Endothelial cell of umbilical vein (primary cell): Measurements from ENCODE around the gene ZFYVE26. TPM values are rescaled to one million over a fixed set of nuclear protein-coding genes. Genes with fewer than 3 reads are reported as not detected.

Source experiments
- BruUV-seq: library from RNA; stranded (reverse); fragments of 400-500 nt; replicated peaks from 2 replicates; lab custom pipeline; 2021; lab: Mats Ljungman, UMichigan
- CTCF ChIA-PET: fragments of 300-600, 350-600 bp; sonication (Branson Sonifier 250); formaldehyde crosslinking; loops from one replicate; lab custom pipeline; 2021; ENCODE audit warnings: antibody characterized with exemption, inconsistent platforms; lab: Charles Lee
- POLR2A ChIA-PET: fragments of 300-600, 350-600 bp; sonication (Branson Sonifier 250); formaldehyde crosslinking; loops from one replicate; lab custom pipeline; 2021; ENCODE audit warnings: antibody characterized with exemption, inconsistent platforms; lab: Charles Lee
- DNase-seq: peaks from one replicate; pipeline ENCODE4 v3.0.0-alpha.2; 2011; ENCODE audit warnings: low read depth, low spot score
- FAIRE-seq: peaks from 2 replicates; lab custom pipeline; 2011; peaks lifted over from hg19 to GRCh38; lab: Jason Lieb, UNC
- H2AFZ ChIP-seq: 2 replicates; pipeline ENCODE4 v1.6.0; 2012; ENCODE audit warnings: low read depth, low read length, control low read depth, inconsistent platforms
- H3K27ac ChIP-seq: 2 replicates; pipeline ENCODE4 v1.5.1; 2011; ENCODE audit warnings: low read depth, mild to moderate bottlenecking, control low read depth, low read length, moderate library complexity; ENCODE audit not compliant: insufficient read depth
- H3K27me3 ChIP-seq, 2 experiments: 2 replicates each; pipeline versions ENCODE4 v1.6.0 to v1.6.1; 2011; ENCODE audit warnings: low read length in 2 of 2, mixed read lengths in 1 of 2; ENCODE audit not compliant: control insufficient read depth in 2 of 2, insufficient read depth in 2 of 2
- H3K36me3 ChIP-seq, 2 experiments: 2 replicates in 1 of 2; 3 replicates in 1 of 2; pipeline ENCODE4 v1.5.1; 2011; ENCODE audit warnings: low read length in 2 of 2, mild to moderate bottlenecking in 1 of 2, moderate library complexity in 1 of 2; ENCODE audit not compliant: control insufficient read depth in 2 of 2, insufficient read depth in 2 of 2; ENCODE audit errors: extremely low read depth in 1 of 2
- H3K4me1 ChIP-seq: 3 replicates; pipeline ENCODE4 v1.5.1; 2011; ENCODE audit warnings: mild to moderate bottlenecking, low read length; ENCODE audit not compliant: control insufficient read depth, insufficient read depth; ENCODE audit errors: extremely low read depth
- H3K4me2 ChIP-seq: 2 replicates; pipeline ENCODE4 v1.6.1; 2011; ENCODE audit warnings: low read length, control low read depth, mixed read lengths; ENCODE audit not compliant: insufficient read depth
- H3K4me3 ChIP-seq, 3 experiments: fragments of 200-600 bp in 1 of 3; sonication (generic), shearing (Covaris generic) in 1 of 3; replicated peaks in 1 of 3; 2 replicates each; pipeline ENCODE4 v1.5.1; 2011 to 2016; ENCODE audit warnings: control low read depth in 3 of 3, low read length in 3 of 3, mild to moderate bottlenecking in 2 of 3, inconsistent platforms in 1 of 3, low read depth in 1 of 3, moderate library complexity in 1 of 3; ENCODE audit not compliant: insufficient read depth in 1 of 3
- H3K79me2 ChIP-seq: 2 replicates; pipeline ENCODE4 v1.6.0; 2012; ENCODE audit warnings: low read length, inconsistent platforms; ENCODE audit not compliant: control insufficient read depth, insufficient read depth
- H3K9ac ChIP-seq: replicated peaks from 2 replicates; pipeline ENCODE3; 2011; ENCODE audit warnings: low read length, control low read depth; ENCODE audit not compliant: insufficient read depth; ENCODE audit errors: extremely low read depth
- H3K9me1 ChIP-seq: replicated peaks from 3 replicates; pipeline ENCODE4 v1.6.0; 2011; ENCODE audit warnings: mild to moderate bottlenecking, low read length; ENCODE audit not compliant: control insufficient read depth, insufficient read depth; ENCODE audit errors: extremely low read depth
- H3K9me3 ChIP-seq: replicated peaks from 2 replicates; pipeline ENCODE4 v1.5.1; 2012; ENCODE audit warnings: low read length, inconsistent platforms; ENCODE audit not compliant: control insufficient read depth, insufficient read depth
- H4K20me1 ChIP-seq: replicated peaks from 2 replicates; pipeline ENCODE3; 2011; ENCODE audit warnings: mild to moderate bottlenecking, low read length; ENCODE audit not compliant: control insufficient read depth, insufficient read depth; ENCODE audit errors: extremely low read depth
- EZH2 ChIP-seq: IDR thresholded peaks from 2 replicates; pipeline ENCODE4 v1.6.1; 2012; ENCODE audit warnings: borderline replicate concordance, low read depth, mild to moderate bottlenecking, moderate library complexity, low read length, inconsistent platforms; ENCODE audit not compliant: severe bottlenecking
- FOS ChIP-seq: IDR thresholded peaks from 2 replicates; pipeline ENCODE4 v1.6.1; 2011; ENCODE audit warnings: mild to moderate bottlenecking, low read length, moderate library complexity, borderline replicate concordance; ENCODE audit not compliant: insufficient read depth
- GATA2 ChIP-seq: IDR thresholded peaks from 2 replicates; pipeline ENCODE4 v1.7.0; 2011; ENCODE audit warnings: low read depth, mild to moderate bottlenecking, moderate library complexity, mixed read lengths, low read length; ENCODE audit not compliant: insufficient read length, insufficient read depth
- JUN ChIP-seq: IDR thresholded peaks from 2 replicates; pipeline ENCODE4 v1.6.1; 2011; ENCODE audit warnings: borderline replicate concordance, low read depth; ENCODE audit not compliant: insufficient read length, insufficient read depth
- MYC ChIP-seq: IDR thresholded peaks from one replicate; pipeline ENCODE4 v1.6.1; 2011; ENCODE audit warnings: mild to moderate bottlenecking, low read depth, low read length
- POLR2A ChIP-seq: IDR thresholded peaks from 2 replicates; pipeline ENCODE4 v1.6.1; 2012; ENCODE audit warnings: low read depth, mild to moderate bottlenecking, control low read depth, low read length
- POLR2AphosphoS5 ChIP-seq: IDR thresholded peaks from 2 replicates; pipeline ENCODE4 v1.6.1; 2012; ENCODE audit warnings: low read depth, mild to moderate bottlenecking, control low read depth, low read length, moderate library complexity; ENCODE audit not compliant: insufficient read depth
- dilution Hi-C: fragments of 300-500 bp; cut with MboI; formaldehyde crosslinking; loops from one replicate; pipeline ENCODE4 v1.15.0; 2019; ENCODE audit warnings: low sequenced_read_pairs; ENCODE audit not compliant: extremely low pct_ligation_motif_present
- intact Hi-C: fragments of 100-400 bp; cut with micrococcal nuclease; formaldehyde crosslinking; loops from one replicate; pipeline ENCODE4 v1.10.0; 2022
- polyA plus RNA-seq, 4 experiments: library from polyadenylated mRNA; depleted of rRNA in 3 of 4; stranded (reverse) in 3 of 4; unstranded in 1 of 4; fragments of >200 nt; gene quantifications; 2 replicates each; pipeline versions ENCODE4 v1.2.1 to v1.2.3, GENCODE V29; 2011 to 2012; ENCODE audit warnings: missing spikeins in 1 of 4
- total RNA-seq: library from RNA; stranded (reverse); gene quantifications from 2 replicates; pipeline ENCODE4 v1.2.3, GENCODE V29; 2021
- TF ChIP-seq, protein P1 (sequence below): IDR thresholded peaks from 2 replicates; pipeline ENCODE4 v1.6.1; 2011; ENCODE audit not compliant: insufficient read depth, insufficient read length
- TF ChIP-seq, protein P2 (sequence below), 2 donors: IDR thresholded peaks; 1 replicate in 1 of 2; 2 replicates in 1 of 2; pipeline ENCODE4 v1.5.1; 2011; ENCODE audit warnings: low read length in 2 of 2, mild to moderate bottlenecking in 2 of 2, moderate library complexity in 2 of 2, control low read depth in 1 of 2, inconsistent platforms in 1 of 2, low read depth in 1 of 2; ENCODE audit not compliant: insufficient read depth in 1 of 2; ENCODE audit errors: extremely low read depth in 1 of 2

The ZFYVE26 gene
- total and polyA plus RNA-seq, 2 donors (not counting 3 experiments of a cell fraction or from before 2014, with no cell fraction given), result 15.3 to 26.3 TPM

- no TSS peak for BruUV-seq
- no peaks in the 10 kb centered on the region for H3K36me3 ChIP-seq
- intact Hi-C loops, result no loop called here
- H3K27me3 ChIP-seq, result no peaks in the 10 kb centered on the region
- FAIRE-seq, result no peak
- H3K9me3 ChIP-seq, result peaks cover 2% of the 10 kb centered on the region
- H3K9ac ChIP-seq, result no peak overlapping the region
- H3K27ac ChIP-seq, result no peak overlapping the region
- TF ChIP-seq POLR2AphosphoS5, result no peak
- TF ChIP-seq FOS, result no peak
- no peak for TF ChIP-seq POLR2A
- TF ChIP-seq, protein P1, sequence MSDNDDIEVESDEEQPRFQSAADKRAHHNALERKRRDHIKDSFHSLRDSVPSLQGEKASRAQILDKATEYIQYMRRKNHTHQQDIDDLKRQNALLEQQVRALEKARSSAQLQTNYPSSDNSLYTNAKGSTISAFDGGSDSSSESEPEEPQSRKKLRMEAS, result no peak
- TF ChIP-seq MYC, result no peak
- no peak for TF ChIP-seq GATA2
- TF ChIP-seq, protein P2, sequence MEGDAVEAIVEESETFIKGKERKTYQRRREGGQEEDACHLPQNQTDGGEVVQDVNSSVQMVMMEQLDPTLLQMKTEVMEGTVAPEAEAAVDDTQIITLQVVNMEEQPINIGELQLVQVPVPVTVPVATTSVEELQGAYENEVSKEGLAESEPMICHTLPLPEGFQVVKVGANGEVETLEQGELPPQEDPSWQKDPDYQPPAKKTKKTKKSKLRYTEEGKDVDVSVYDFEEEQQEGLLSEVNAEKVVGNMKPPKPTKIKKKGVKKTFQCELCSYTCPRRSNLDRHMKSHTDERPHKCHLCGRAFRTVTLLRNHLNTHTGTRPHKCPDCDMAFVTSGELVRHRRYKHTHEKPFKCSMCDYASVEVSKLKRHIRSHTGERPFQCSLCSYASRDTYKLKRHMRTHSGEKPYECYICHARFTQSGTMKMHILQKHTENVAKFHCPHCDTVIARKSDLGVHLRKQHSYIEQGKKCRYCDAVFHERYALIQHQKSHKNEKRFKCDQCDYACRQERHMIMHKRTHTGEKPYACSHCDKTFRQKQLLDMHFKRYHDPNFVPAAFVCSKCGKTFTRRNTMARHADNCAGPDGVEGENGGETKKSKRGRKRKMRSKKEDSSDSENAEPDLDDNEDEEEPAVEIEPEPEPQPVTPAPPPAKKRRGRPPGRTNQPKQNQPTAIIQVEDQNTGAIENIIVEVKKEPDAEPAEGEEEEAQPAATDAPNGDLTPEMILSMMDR (IDR thresholded peaks at IDR 0.05; ENCODE audit: extremely low read depth in 1 of 2, insufficient read depth in 1 of 2, low read depth in 1 of 2, low read length in 2 of 2), result no peak
- TF ChIP-seq EZH2, result no peak
- TF ChIP-seq JUN, result no peak
- no peak overlapping the region for H3K4me2 ChIP-seq
- CTCF ChIA-PET, result interaction anchor here (0.8 to 1.5 kb wide), 2 partner anchors 10 to 994 kb away, joined by 3 to 4 read pairs; no protein-coding TSS in a partner anchor
- H4K20me1 ChIP-seq, result no peaks in the 10 kb centered on the region
- no peak for DNase-seq
- H3K79me2 ChIP-seq, result no peaks in the 10 kb centered on the region
- H3K4me3 ChIP-seq, result no peak overlapping the region
- dilution Hi-C loops, result no loop called here
- H2AFZ ChIP-seq, result no peak overlapping the region
- POLR2A ChIA-PET, result no interaction called here
- no peaks in the 10 kb centered on the region for H3K4me1 ChIP-seq
- H3K9me1 ChIP-seq, result no peaks in the 10 kb centered on the region
Observed at GRCh38 chr14:67831113-67831512, 14.7 kb upstream of the ZFYVE26 start.
